Gastrocnemius medialis (tissue), 4 donors: ENCODE results near the gene GRAP2. TPM values are rescaled to one million over a fixed set of nuclear protein-coding genes. Genes with fewer than 3 reads are reported as not detected.

Experiments
- ATAC-seq, 2 donors: fragments of 150-250 bp; one replicate each; pipeline ENCODE4 v1.9.1; 2016
- DNase-seq, 2 donors: peaks; one replicate each; pipeline ENCODE4 v3.0.0-alpha.2; 2019
- H3K27ac ChIP-seq, 4 donors: fragments of 200-600 bp; sonication (generic); 1 replicate in 1 of 4; 2 replicates in 3 of 4; pipeline ENCODE4 v1.5.1; 2016 to 2018; ENCODE audit warnings: mild to moderate bottlenecking in 2 of 4, moderate library complexity in 1 of 4
- H3K27me3 ChIP-seq, 3 donors: fragments of 200-600 bp; sonication (generic) in 2 of 3; 1 replicate in 1 of 3; 2 replicates in 2 of 3; pipeline versions ENCODE4 v1.5.1 to v1.6.0; 2016 to 2019; ENCODE audit warnings: mild to moderate bottlenecking in 1 of 3, moderate library complexity in 1 of 3
- H3K36me3 ChIP-seq, 2 donors: fragments of 200-600 bp; sonication (generic) in 1 of 2; one replicate each; pipeline ENCODE4 v1.5.1; 2017 to 2018
- H3K4me1 ChIP-seq, 2 donors: fragments of 200-600 bp; sonication (generic) in 1 of 2; one replicate each; pipeline ENCODE4 v1.5.1; 2016 to 2017; ENCODE audit warnings: mild to moderate bottlenecking in 2 of 2
- H3K4me3 ChIP-seq, 4 donors: fragments of 200-600 bp; sonication (generic) in 3 of 4; 1 replicate in 1 of 4; 2 replicates in 3 of 4; pipeline ENCODE4 v1.5.1; 2016 to 2019; ENCODE audit warnings: mild to moderate bottlenecking in 2 of 4
- H3K9me3 ChIP-seq, 3 donors: fragments of 200-600 bp; sonication (generic) in 2 of 3; 1 replicate in 1 of 3; 2 replicates in 2 of 3; pipeline ENCODE4 v1.5.1; 2016 to 2019
- CTCF ChIP-seq, 5 experiments: fragments of 450-650 bp in 3 of 5; fragments of 200-600 bp in 2 of 5; sonication (generic) in 2 of 5; IDR thresholded peaks in 4 of 5; conservative IDR thresholded peaks in 1 of 5; 1 replicate in 4 of 5; 2 replicates in 1 of 5; pipeline ENCODE4 v1.5.1; 2016 to 2019; ENCODE audit warnings: antibody characterized with exemption in 5 of 5, mild to moderate bottlenecking in 3 of 5, moderate library complexity in 3 of 5
- POLR2A ChIP-seq, 2 donors: fragments of 450-650 bp; IDR thresholded peaks; one replicate each; pipeline ENCODE4 v1.6.1; 2017; ENCODE audit warnings: antibody characterized with exemption in 2 of 2, mild to moderate bottlenecking in 2 of 2, moderate library complexity in 2 of 2
- in situ Hi-C, 4 donors: fragments of 200-750 bp; cut with MboI; loops; one replicate each; pipeline versions ENCODE4 v1.15.0 to v1.8.0; 2017; ENCODE audit warnings: low sequenced_read_pairs in 4 of 4
- intact Hi-C: fragments of 100-400 bp; cut with DNase I; formaldehyde crosslinking; loops from one replicate; pipeline ENCODE4 v1.15.1; 2023; ENCODE audit warnings: low total_unique reads
- total RNA-seq, 4 donors: library from RNA; depleted of rRNA; stranded (reverse); fragments of >200 nt; gene quantifications; one replicate each; pipeline versions ENCODE4 v1.1.0 to v1.2.3, GENCODE V29; 2016

The GRAP2 gene
- total RNA-seq, 4 donors from 2014 or later: 0.07 to 0.97 TPM; not detected in 2

GRCh38 chr22:40014667-40015248 is 113.9 kb downstream of the GRAP2 start:
- H3K36me3 ChIP-seq: no peaks in the 10 kb centered on the region
- peaks cover 9 to 22% (median 21%) of the 10 kb centered on the region in 3 donors for H3K27me3 ChIP-seq
- H3K4me3 ChIP-seq: no peak overlapping the region
- intact Hi-C loops: no loop called here
- no peaks in the 10 kb centered on the region for H3K4me1 ChIP-seq
- H3K27ac ChIP-seq: no peak overlapping the region
- ATAC-seq: no peak
- in situ Hi-C loops: loop anchor here in 1 of 4 donors (25.0 kb wide), 1 partner anchor 652 kb away; no protein-coding TSS in a partner anchor
- DNase-seq: no peak
- H3K9me3 ChIP-seq: no peaks in the 10 kb centered on the region
- TF ChIP-seq CTCF (IDR thresholded peaks at IDR 0.05 in 4 of 5, conservative IDR thresholded peaks at IDR 0.05 in 1 of 5): no peak
- no peak for TF ChIP-seq POLR2A (IDR thresholded peaks at IDR 0.05)

- in situ Hi-C loops: loop anchor here in 1 of 4 donors (25.0 kb wide), 1 partner anchor 653 kb away; no protein-coding TSS in a partner anchor
- DNase-seq (no peak), ATAC-seq (no peak)
- H3K4me3 ChIP-seq: no peak overlapping the region
- H3K9me3 ChIP-seq: no peaks in the 10 kb centered on the region
- TF ChIP-seq CTCF (IDR thresholded peaks at IDR 0.05 in 4 of 5, conservative IDR thresholded peaks at IDR 0.05 in 1 of 5) (no peak), POLR2A (IDR thresholded peaks at IDR 0.05) (no peak)
- intact Hi-C loops: no loop called here
- no peak overlapping the region for H3K27ac ChIP-seq
- peaks cover 2 to 16% (median 14%) of the 10 kb centered on the region in 3 donors for H3K27me3 ChIP-seq
- H3K36me3 ChIP-seq: no peaks in the 10 kb centered on the region
- no peaks in the 10 kb centered on the region for H3K4me1 ChIP-seq
Observed at GRCh38 chr22:40015358-40015976, 114.6 kb downstream of the GRAP2 start.

GRCh38 chr22:40018051-40018450 is 117.2 kb downstream of the GRAP2 start:
- Histone ChIP-seq H3K9me3 (no peaks in the 10 kb centered on the region), H3K4me3 (no peak overlapping the region), H3K27ac (no peak overlapping the region), H3K27me3 (peaks cover 0 to 3% (median 0%) of the 10 kb centered on the region in 3 donors), H3K36me3 (no peaks in the 10 kb centered on the region), H3K4me1 (no peaks in the 10 kb centered on the region)
- no peak for TF ChIP-seq POLR2A (IDR thresholded peaks at IDR 0.05)
- no peak for TF ChIP-seq CTCF (IDR thresholded peaks at IDR 0.05 in 4 of 5, conservative IDR thresholded peaks at IDR 0.05 in 1 of 5)
- intact Hi-C loops: no loop called here
- in situ Hi-C loops: loop anchor here in 1 of 4 donors (25.0 kb wide), 1 partner anchor 656 kb away; no protein-coding TSS in a partner anchor
- no peak for DNase-seq
- ATAC-seq: no peak

GRCh38 chr22:40019100-40019499 is 118.2 kb downstream of the GRAP2 start:
- ATAC-seq (no peak), DNase-seq (no peak)
- no peaks in the 10 kb centered on the region for H3K9me3 ChIP-seq
- no peak overlapping the region for H3K4me3 ChIP-seq
- H3K4me1 ChIP-seq: no peaks in the 10 kb centered on the region
- intact Hi-C loops: no loop called here
- in situ Hi-C loops: loop anchor here in 1 of 4 donors (25.0 kb wide), 1 partner anchor 657 kb away; no protein-coding TSS in a partner anchor
- H3K27ac ChIP-seq: no peak overlapping the region
- H3K27me3 ChIP-seq: peaks cover 0 to 3% (median 0%) of the 10 kb centered on the region in 3 donors
- TF ChIP-seq CTCF (IDR thresholded peaks at IDR 0.05 in 4 of 5, conservative IDR thresholded peaks at IDR 0.05 in 1 of 5): no peak
- TF ChIP-seq POLR2A (IDR thresholded peaks at IDR 0.05): no peak
- H3K36me3 ChIP-seq: no peaks in the 10 kb centered on the region
